Bronchial epithelial cell (primary cell): ENCODE results near the gene PLA2G1B. TPM values are rescaled to one million over a fixed set of nuclear protein-coding genes. Genes with fewer than 3 reads are reported as not detected.

ENCODE experiments used
- DNase-seq: peaks from one replicate; pipeline ENCODE4 v3.0.0-alpha.2; 2010; ENCODE audit warnings: low read depth
- FAIRE-seq: peaks from 2 replicates; lab custom pipeline; 2011; peaks lifted over from hg19 to GRCh38; lab: Jason Lieb, UNC
- H3K27me3 ChIP-seq: 2 replicates; pipeline ENCODE4 v1.5.1; 2011; ENCODE audit warnings: low read length; ENCODE audit not compliant: control insufficient read depth, insufficient read depth
- H3K36me3 ChIP-seq: 2 replicates; pipeline ENCODE4 v1.5.1; 2011; ENCODE audit warnings: low read length; ENCODE audit not compliant: control insufficient read depth, insufficient read depth
- H3K4me3 ChIP-seq: 2 replicates; pipeline ENCODE4 v1.5.1; 2011; ENCODE audit warnings: mild to moderate bottlenecking, low read depth, low read length, control low read depth
- CTCF ChIP-seq: IDR thresholded peaks from 2 replicates; pipeline ENCODE4 v1.5.1; 2011; ENCODE audit warnings: mild to moderate bottlenecking, moderate library complexity, low read length, control low read depth, inconsistent platforms; ENCODE audit not compliant: insufficient read depth, severe bottlenecking
- total RNA-seq: library from RNA; depleted of rRNA; stranded (reverse); fragments of >200 nt; gene quantifications from 2 replicates; pipeline ENCODE4 v1.2.1, GENCODE V29; 2014

PLA2G1B gene
- total RNA-seq, 1 donor from 2014 or later, result not detected

GRCh38 chr12:120284381-120284780 lies 43.2 kb downstream of the PLA2G1B start:
- no peak for TF ChIP-seq CTCF
- peak; percentile 14 for DNase-seq

DNA sequence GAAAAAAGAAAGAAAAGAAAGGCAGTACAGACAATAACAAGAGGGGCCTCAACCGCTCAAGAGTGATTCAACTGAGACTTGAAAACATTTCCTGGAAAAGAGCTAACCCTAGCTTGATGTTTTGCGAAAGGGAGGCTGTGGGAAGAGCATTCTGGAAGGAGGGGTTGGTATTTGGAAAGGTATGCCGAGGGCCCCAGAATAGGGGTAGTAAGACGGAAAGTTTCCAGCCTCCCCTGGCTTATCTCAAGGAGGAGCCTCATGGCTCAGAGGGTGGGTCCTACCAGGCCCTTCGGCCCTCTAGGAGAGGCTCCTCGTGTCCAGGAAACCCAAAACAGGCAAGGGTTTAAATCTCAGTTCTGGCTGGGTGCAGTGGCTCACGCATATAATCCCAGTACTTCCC lies 44.3 kb downstream of the PLA2G1B start:
- Histone ChIP-seq H3K27me3 (no peaks in the 10 kb centered on the region), H3K4me3 (no peak overlapping the region), H3K36me3 (no peaks in the 10 kb centered on the region)
- FAIRE-seq (no peak), DNase-seq (no peak)
- no peak for TF ChIP-seq CTCF

More at GRCh38 chr12:120284381-120284780, 43.2 kb downstream of the PLA2G1B start:
- Histone ChIP-seq H3K4me3 (no peak overlapping the region), H3K36me3 (no peaks in the 10 kb centered on the region), H3K27me3 (no peaks in the 10 kb centered on the region)
- FAIRE-seq, result no peak

DNA sequence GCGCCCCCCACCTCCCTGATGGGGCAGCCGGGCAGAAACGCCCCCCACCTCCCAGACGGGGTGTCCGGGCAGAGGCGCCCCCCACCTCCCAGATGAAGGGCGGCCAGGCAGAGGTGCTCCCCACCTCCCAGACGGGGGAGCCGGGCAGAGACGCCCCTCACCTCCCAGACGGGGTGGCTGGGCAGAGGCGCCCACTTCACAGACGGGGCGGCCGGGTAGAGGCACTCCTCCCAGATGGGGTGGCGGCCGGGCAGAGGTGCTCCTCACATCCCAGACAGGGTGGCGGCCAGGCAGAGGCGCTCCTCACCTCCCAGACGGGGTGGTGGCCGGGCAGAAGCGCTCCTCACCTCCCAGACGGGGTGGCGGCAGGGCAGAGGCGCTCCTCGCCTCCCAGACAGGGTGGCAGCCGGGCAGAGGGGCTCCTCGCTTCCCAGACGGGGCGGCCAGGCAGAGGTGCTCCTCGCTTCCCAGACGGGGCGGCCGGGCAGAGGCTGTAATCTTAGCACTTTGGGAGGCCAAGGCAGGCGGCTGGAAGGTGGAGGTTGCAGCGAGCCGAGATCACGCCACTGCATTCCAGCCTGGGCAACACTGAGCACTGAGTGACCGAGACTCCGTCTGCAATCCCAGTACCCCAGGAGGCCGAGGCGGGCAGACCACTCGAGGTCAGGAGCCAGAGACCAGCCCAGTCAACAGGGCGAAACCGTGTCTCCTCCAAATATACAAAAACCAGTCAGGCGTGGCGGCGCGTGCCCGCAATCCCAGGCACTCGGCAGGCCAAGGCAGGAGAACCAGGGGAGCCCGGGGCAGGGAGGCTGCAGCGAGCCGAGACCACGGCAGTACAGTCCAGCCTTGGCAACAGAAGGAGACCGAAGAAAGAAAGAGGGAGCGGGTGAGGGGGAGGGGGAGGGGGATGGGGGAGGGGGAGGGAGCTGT lies 49.2 kb downstream of the PLA2G1B start:
- FAIRE-seq (no peak), DNase-seq (no peak)
- Histone ChIP-seq H3K4me3 (no peak overlapping the region), H3K36me3 (no peaks in the 10 kb centered on the region), H3K27me3 (no peaks in the 10 kb centered on the region)
- no peak for TF ChIP-seq CTCF

- no peak for TF ChIP-seq CTCF
- FAIRE-seq, result no peak
- Histone ChIP-seq H3K27me3 (no peaks in the 10 kb centered on the region), H3K4me3 (no peak overlapping the region), H3K36me3 (no peaks in the 10 kb centered on the region)
- DNase-seq, result peak; percentile 44
Measured at GRCh38 chr12:120276734-120277133, 50.8 kb downstream of the PLA2G1B start.

Other genes starting within 250 kb of the PLA2G1B start
- gene RAB35, start 211.0 kb downstream of the PLA2G1B start, total RNA-seq, result 26.9 and 31.5 TPM in 2 replicates
- gene GCN1, start 133.1 kb downstream of the PLA2G1B start, total RNA-seq, result 52.4 and 75.8 TPM in 2 replicates
- gene RPLP0, start 126.7 kb downstream of the PLA2G1B start, total RNA-seq, result 5,132 and 7,160 TPM in 2 replicates
- 28.0 and 29.5 TPM in 2 replicates for gene PXN, start 62.0 kb downstream of the PLA2G1B start, total RNA-seq
- under 0.01 and 383 TPM in 2 replicates for gene RNU4-2, start 35.9 kb downstream of the PLA2G1B start, total RNA-seq
- under 0.01 and 564 TPM in 2 replicates for gene RNU4-1, start 34.5 kb downstream of the PLA2G1B start, total RNA-seq
- 0.79 and 1.3 TPM in 2 replicates for gene SIRT4, start 25.5 kb downstream of the PLA2G1B start, total RNA-seq
- not detected in 2 replicates for gene MSI1, start 41.4 kb upstream of the PLA2G1B start, total RNA-seq
- gene COX6A1, start 110.3 kb upstream of the PLA2G1B start, total RNA-seq, result 659 and 789 TPM in 2 replicates
- gene TRIAP1, start 118.6 kb upstream of the PLA2G1B start, total RNA-seq, result 40.5 and 45.2 TPM in 2 replicates
- gene GATC, start 118.7 kb upstream of the PLA2G1B start, total RNA-seq, result 15.1 and 21.6 TPM in 2 replicates
- 325 and 349 TPM in 2 replicates for gene SRSF9, start 142.0 kb upstream of the PLA2G1B start, total RNA-seq
- 268 and 325 TPM in 2 replicates for gene DYNLL1, start 168.3 kb upstream of the PLA2G1B start, total RNA-seq
- gene COQ5, start 201.4 kb upstream of the PLA2G1B start, total RNA-seq, result 32.9 and 38.9 TPM in 2 replicates
- 138 and 157 TPM in 2 replicates for gene RNF10, start 206.6 kb upstream of the PLA2G1B start, total RNA-seq